Ramos (cell line): ENCODE data around the gene UBASH3B.

Experiments used
- in situ Hi-C: fragments of 300-500 bp; cut with MboI; formaldehyde crosslinking; loops from one replicate; pipeline ENCODE4 v1.14.3; 2022; ENCODE audit warnings: low sequenced_read_pairs; ENCODE audit not compliant: unreplicated experiment

The UBASH3B gene

GRCh38 chr11:122772945-122773344, 117.4 kb downstream of the UBASH3B start:
- in situ Hi-C loops, result no loop called here

DNA sequence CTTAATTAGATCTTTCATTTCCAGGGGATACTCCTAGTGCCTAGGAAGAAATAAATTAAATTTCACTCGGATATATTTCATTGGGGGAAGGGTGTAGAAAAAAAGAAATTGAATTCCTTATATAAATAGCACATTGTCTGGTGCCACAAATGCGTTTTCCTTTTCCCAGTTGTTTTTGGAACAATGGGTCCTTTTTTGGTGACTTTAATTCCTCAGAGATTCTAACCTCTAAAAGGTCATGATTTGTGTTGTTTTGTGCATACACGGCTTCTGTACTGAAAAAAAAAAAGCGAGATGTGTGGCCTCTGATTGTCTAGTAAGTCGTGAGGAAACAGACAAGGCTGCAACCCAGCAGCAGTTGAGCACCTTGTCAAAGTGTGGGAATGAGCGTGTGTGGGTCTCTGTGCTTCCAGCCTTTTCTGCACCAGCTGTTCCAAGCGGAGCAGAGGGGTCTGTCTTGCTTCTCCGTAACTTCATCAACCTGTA, 118.3 kb downstream of the UBASH3B start:
- in situ Hi-C loops, result no loop called here

- in situ Hi-C loops, result no loop called here
Measured at GRCh38 chr11:122775675-122776271, 120.3 kb downstream of the UBASH3B start.

DNA sequence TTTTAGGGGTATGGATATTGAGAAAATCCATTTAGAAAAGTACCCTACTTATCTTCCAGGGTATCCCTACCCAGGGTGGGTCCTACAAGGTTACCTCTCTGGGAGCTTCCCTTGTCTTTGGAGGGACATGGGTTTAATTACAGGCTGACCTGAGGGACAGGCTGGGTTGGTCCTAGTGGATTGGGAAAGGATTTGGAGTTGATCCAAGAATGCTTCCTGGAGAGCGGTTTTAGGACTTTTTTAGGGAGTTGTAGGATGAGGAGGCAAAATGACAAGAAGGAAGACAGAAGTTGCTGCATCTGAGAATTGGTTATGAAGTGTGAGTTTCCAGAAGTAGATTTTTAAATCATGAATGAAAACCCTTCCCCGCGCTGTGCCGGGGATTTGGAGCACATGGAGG, 121.0 kb downstream of the UBASH3B start:
- in situ Hi-C loops, result no loop called here

- in situ Hi-C loops, result no loop called here
Measured at GRCh38 chr11:122777343-122777742, 121.8 kb downstream of the UBASH3B start.

DNA sequence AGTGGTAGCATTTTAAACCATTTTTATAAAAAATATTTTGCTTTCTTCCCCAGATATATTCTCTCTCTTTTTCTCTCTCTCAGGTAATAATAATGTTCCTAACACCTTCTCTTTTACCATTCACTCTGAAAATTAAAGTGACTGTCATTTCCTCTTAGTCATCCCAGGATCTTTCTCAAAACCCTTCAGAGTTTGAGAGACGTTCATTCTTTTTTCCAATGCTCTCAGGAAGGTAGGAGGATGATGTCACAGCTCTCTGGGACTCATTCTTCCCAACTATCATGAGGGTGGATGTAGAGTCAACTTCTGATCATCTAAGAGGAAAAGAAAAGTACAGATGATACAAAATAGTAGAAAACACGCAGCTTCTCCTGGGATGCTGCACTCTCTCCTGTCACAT, 122.6 kb downstream of the UBASH3B start:
- in situ Hi-C loops, result no loop called here

- in situ Hi-C loops, result no loop called here
Measured at GRCh38 chr11:122779047-122779629, 123.6 kb downstream of the UBASH3B start.

DNA sequence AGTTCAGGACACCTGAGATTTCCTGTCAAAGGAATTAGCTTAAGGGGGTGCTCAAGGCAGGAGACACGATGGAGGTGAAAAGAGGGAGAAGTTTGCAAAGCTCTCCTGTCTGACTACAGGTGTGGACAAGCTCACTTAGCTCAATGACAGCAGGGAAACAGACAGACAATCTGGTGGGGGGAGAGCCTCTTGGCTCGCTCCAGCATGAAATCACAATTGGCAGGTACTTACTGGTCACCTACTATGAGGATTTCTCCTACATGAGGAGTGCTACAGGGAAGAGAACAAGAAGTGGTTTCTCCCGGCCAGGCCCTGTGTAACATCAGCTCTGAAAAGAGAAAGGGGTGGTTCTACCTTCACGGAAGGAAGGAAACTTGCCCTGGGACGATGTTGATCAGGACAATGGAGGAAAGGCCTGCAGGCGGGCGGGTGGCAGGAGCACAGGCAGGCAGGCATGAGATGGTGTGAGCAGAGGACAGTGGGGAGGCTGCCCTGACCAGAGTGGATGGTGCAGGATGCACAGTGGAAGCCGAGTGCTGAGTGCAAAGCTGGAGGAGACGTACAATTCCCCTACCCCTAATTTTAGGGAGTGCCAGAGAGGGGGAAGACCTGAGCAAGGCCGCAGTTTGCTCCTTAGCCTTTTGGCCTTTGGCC, 124.9 kb downstream of the UBASH3B start:
- in situ Hi-C loops, result no loop called here

DNA sequence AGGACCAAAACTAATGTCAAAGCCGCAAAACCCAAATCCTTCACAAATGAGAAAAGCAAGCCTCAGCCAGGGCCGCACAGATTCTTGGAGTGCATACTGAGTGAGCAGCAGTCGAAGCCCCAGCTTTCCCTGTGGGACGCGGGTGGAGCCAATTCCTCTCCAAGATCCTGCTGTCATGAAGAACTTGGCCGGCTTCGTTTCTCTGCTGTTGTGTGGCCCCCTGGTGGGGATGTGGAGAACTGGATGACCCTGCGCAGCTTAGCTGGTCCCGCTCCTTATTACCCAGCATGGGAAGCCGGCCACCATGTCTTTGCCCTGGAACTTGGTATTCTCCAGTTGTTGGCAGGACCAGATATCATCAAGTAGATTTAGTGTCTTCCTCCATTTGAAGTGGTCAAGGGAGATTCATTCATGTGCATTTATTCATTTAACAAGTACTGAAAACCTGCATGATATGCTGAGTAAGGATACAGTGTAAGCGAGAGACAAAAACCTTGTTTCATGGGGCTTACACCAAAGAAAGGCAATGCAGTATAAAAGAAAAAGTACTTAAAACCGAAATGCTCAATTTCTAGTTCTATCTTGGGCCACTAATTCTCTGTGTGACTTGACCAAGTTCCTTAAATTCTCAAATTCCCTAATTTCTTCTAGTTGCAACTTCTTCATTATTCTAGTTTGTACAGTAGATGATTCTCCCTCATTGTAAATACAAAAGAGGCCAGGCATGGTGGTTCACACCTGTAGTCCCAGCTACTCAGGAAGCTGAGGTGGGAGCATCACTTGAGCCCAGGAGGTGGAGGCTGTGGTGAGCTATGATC, 126.1 kb downstream of the UBASH3B start:
- in situ Hi-C loops, result no loop called here

- in situ Hi-C loops, result no loop called here
Measured at GRCh38 chr11:122782222-122782621, 126.7 kb downstream of the UBASH3B start.

DNA sequence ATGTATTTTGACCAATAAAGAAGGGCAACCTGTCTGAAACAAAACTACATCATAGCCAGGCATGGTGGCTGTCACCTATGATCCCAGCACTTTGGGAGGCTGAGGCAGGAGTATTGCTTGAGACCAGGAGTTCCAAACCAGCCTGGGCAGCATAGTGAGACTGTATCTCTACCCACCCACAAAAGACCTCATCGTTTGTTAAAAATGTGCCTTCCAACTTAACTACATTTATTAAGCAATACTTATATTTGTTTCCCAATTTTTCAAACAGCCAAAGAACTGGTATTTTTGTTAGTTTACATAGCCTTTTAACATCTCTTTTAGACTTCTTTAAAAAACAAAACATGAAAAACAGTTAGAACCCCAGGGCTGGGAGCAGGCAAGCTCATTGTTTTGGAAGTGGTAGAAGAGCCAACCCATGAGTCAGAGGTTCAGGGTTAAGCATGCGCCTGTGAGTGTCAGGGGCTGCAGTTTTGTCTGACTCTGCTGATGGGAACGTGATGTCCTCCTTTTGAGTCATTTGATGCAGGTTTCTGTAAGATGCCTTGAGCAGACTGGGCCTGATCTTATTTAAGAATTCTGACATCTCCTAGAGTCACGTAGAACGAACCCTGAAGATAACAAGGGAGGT, 128.9 kb downstream of the UBASH3B start:
- in situ Hi-C loops, result no loop called here

DNA sequence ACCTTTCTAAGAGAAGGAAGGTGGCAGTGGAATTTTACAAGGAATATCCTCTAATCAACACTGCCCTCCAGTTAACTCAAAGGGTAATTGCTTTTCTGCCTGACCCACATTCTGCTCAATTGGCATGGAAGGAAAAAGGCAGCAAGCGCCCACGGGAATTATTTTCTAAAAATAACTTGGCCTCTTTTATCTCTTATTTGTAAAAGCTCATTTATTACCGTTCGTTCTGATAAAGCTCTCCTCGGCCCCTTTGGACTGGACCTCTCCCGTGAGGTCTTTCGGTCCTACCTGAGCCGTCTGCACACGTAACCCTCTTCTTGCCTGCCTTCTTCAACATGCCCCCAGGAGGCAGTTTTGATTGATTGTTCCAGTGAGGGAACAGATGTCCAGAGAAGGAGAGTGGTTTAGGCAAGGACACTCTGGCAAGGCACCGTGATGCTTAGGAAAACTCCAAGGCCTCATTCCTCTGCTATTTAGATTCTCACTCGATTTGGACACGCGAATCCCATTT, 129.6 kb downstream of the UBASH3B start:
- in situ Hi-C loops, result no loop called here

DNA sequence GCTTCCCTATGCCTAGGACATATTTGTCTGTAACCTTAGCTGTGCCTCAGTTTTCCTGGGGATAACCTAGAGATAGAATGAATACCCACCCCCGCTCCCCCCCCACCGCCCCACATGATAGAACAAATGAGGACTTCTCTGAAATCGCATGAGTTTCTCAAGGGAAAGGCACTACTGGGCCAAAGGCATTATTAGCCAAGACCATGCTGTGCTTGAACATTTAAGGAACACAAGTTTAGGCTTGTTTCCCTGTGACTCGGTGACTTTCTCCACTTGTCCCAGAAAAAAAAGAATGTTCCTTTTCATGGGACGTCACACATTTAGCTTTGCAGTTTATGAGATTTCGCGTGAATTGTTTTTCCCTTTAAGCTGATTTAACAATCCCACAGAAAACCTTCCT, 131.4 kb downstream of the UBASH3B start:
- in situ Hi-C loops, result no loop called here

GRCh38 chr11:122788781-122789535, 133.4 kb downstream of the UBASH3B start:
- in situ Hi-C loops, result no loop called here

DNA sequence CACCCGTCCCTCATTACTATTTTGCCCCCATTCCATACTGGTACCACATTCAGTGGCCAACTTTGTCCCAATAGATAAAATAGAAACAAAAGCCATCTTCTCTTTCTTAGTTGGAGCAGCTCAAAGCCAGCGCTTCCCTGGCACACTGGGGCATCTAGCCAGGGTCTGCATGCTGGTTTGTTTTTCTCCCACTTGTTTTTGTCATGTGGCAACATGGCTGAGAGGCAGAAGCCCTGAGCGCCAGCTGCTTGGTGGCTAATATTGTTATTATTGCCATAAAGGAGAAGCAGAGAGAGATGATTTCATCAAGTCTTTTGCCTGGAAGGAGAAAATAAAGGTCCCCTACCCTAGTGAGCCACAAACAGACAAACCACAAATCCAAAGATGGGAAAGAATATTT, 134.4 kb downstream of the UBASH3B start:
- in situ Hi-C loops, result no loop called here

- in situ Hi-C loops, result no loop called here
Measured at GRCh38 chr11:122791411-122791810, 135.9 kb downstream of the UBASH3B start.

GRCh38 chr11:122791836-122792235, 136.3 kb downstream of the UBASH3B start:
- in situ Hi-C loops, result no loop called here

DNA sequence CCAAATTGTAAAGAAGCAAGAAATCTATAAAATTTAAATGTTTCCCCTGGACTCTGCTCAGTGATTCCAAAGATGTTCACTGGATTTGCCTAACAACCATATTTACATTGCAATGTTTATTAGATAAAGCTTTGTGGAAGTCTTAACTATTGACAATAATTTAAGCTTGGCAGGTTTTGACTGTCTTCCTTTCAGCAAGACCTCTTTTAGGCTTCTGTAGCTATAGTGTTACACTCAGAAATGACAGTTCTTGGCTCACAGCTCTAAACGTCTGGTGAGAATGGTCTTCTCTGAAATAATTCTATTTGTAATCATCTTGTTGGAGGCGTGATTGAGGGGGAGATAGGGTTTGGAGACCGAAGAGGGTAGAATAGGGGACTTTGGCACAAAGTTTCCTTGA, 138.0 kb downstream of the UBASH3B start:
- in situ Hi-C loops, result no loop called here

- in situ Hi-C loops, result no loop called here
Measured at GRCh38 chr11:122795307-122795706, 139.8 kb downstream of the UBASH3B start.
